OCI-LY1 (cell line): ENCODE measurements around the gene CARNS1.

Experiments
- H2AFZ ChIP-seq: fragments of 200-600 bp; sonication (generic), shearing (Covaris generic); 2 replicates; pipeline ENCODE4 v1.6.0; 2014; ENCODE audit warnings: antibody characterized with exemption, mild to moderate bottlenecking, low read length
- H3F3A ChIP-seq: fragments of 200-600 bp; sonication (generic), shearing (Covaris generic); 2 replicates; pipeline ENCODE4 v1.6.0; 2014; ENCODE audit warnings: mild to moderate bottlenecking, antibody characterized with exemption, low read length, moderate library complexity; ENCODE audit not compliant: insufficient read depth
- H3K27ac ChIP-seq: fragments of 200-600 bp; sonication (generic); 2 replicates; pipeline ENCODE4 v1.5.1; 2014; ENCODE audit warnings: low read length, mixed run types, mild to moderate bottlenecking, low read depth; ENCODE audit not compliant: poor library complexity, severe bottlenecking
- H3K27me3 ChIP-seq: fragments of 200-600 bp; sonication (generic); 2 replicates; pipeline ENCODE4 v1.6.0; 2014; ENCODE audit warnings: antibody characterized with exemption, mild to moderate bottlenecking, low read length, moderate library complexity; ENCODE audit not compliant: insufficient read depth
- H3K36me3 ChIP-seq: fragments of 200-600 bp; sonication (generic); 2 replicates; pipeline ENCODE4 v1.6.1; 2014; ENCODE audit warnings: mild to moderate bottlenecking, antibody characterized with exemption, low read length, moderate library complexity, mixed read lengths; ENCODE audit not compliant: insufficient read depth
- H3K4me1 ChIP-seq: fragments of 200-600 bp; sonication (generic); 2 replicates; pipeline ENCODE4 v1.5.1; 2014; ENCODE audit warnings: mild to moderate bottlenecking, low read length, moderate library complexity; ENCODE audit not compliant: insufficient read depth, severe bottlenecking
- H3K4me2 ChIP-seq: fragments of 200-600 bp; sonication (generic), shearing (Covaris generic); 2 replicates; pipeline ENCODE4 v1.6.1; 2014; ENCODE audit warnings: low read length
- H3K4me3 ChIP-seq: fragments of 200-600 bp; sonication (generic); 2 replicates; pipeline ENCODE4 v1.5.1; 2014; ENCODE audit warnings: low read length, low read depth, mild to moderate bottlenecking, mixed read lengths; ENCODE audit not compliant: poor library complexity, severe bottlenecking
- H3K79me2 ChIP-seq: fragments of 200-600 bp; shearing (Covaris generic); 2 replicates; pipeline ENCODE4 v1.6.1; 2016; ENCODE audit warnings: mixed run types, low read length, mixed read lengths; ENCODE audit not compliant: insufficient read depth
- H3K9ac ChIP-seq: fragments of 200-600 bp; sonication (generic), shearing (Covaris generic); 2 replicates; pipeline ENCODE4 v1.6.1; 2014; ENCODE audit warnings: mild to moderate bottlenecking, low read length, mixed read lengths
- H3K9me2 ChIP-seq: fragments of 200-600 bp; sonication (generic), shearing (Covaris generic); 2 replicates; pipeline ENCODE4 v1.6.1; 2014; ENCODE audit warnings: low read depth, mild to moderate bottlenecking, low read length, mixed read lengths
- H3K9me3 ChIP-seq: fragments of 200-600 bp; shearing (Covaris generic); 2 replicates; pipeline ENCODE4 v1.6.1; 2014; ENCODE audit warnings: low read length, mixed read lengths
- H4K20me1 ChIP-seq: fragments of 200-600 bp; sonication (generic), shearing (Covaris generic); 2 replicates; pipeline ENCODE4 v1.6.0; 2016; ENCODE audit warnings: mild to moderate bottlenecking, low read length; ENCODE audit not compliant: insufficient read depth
- CTCF ChIP-seq: fragments of 200-600 bp; sonication (generic), shearing (Covaris generic); IDR thresholded peaks from 2 replicates; pipeline ENCODE4 v1.5.1; 2017; ENCODE audit warnings: mild to moderate bottlenecking, antibody characterized with exemption, low read length, moderate library complexity, mixed read lengths
- EZH2 ChIP-seq: fragments of 200-600 bp; sonication (generic), shearing (Covaris generic); IDR thresholded peaks from 2 replicates; pipeline ENCODE4 v1.8.0; 2017; ENCODE audit warnings: borderline replicate concordance, mixed run types, mild to moderate bottlenecking, antibody characterized with exemption, low read length, moderate library complexity, mixed read lengths

The CARNS1 gene

GRCh38 chr11:67438158-67438902 lies 22.9 kb downstream of the CARNS1 start:
- Histone ChIP-seq H3K9ac (peak overlapping the region; percentile 92), H2AFZ (no peak overlapping the region), H3F3A (peaks cover 9% of the 10 kb centered on the region; the same call in 1 of the 2 replicates), H3K27ac (peak overlapping the region; percentile 97), H3K4me3 (peak overlapping the region; percentile 79), H3K4me1 (peaks cover 96% of the 10 kb centered on the region), H3K9me3 (no peaks in the 10 kb centered on the region), H3K79me2 (no peaks in the 10 kb centered on the region), H3K9me2 (no peaks in the 10 kb centered on the region), H3K4me2 (peak overlapping the region; percentile 89), H3K36me3 (peaks cover 32% of the 10 kb centered on the region), H4K20me1 (no peaks in the 10 kb centered on the region), H3K27me3 (no peaks in the 10 kb centered on the region)
- no peak for TF ChIP-seq EZH2
- no peak for TF ChIP-seq CTCF

- Histone ChIP-seq H3F3A (peaks cover 9% of the 10 kb centered on the region; the same call in 1 of the 2 replicates), H2AFZ (no peak overlapping the region), H3K27me3 (no peaks in the 10 kb centered on the region), H4K20me1 (no peaks in the 10 kb centered on the region), H3K27ac (peak overlapping the region; percentile 97), H3K36me3 (peaks cover 20% of the 10 kb centered on the region), H3K79me2 (no peaks in the 10 kb centered on the region), H3K9ac (peak overlapping the region; percentile 92; the same call in 1 of the 2 replicates), H3K4me3 (peak overlapping the region; percentile 79), H3K9me3 (no peaks in the 10 kb centered on the region), H3K4me2 (peak overlapping the region; percentile 89), H3K4me1 (peaks cover 94% of the 10 kb centered on the region), H3K9me2 (no peaks in the 10 kb centered on the region)
- no peak for TF ChIP-seq EZH2
- peak; percentile 40; the same call in 1 of the 2 replicates for TF ChIP-seq CTCF
Measured at GRCh38 chr11:67439321-67440228, 24.1 kb downstream of the CARNS1 start.

GRCh38 chr11:67440229-67441097 lies 25.0 kb downstream of the CARNS1 start:
- H3K27me3 ChIP-seq = no peaks in the 10 kb centered on the region
- peak overlapping the region; percentile 79 for H3K4me3 ChIP-seq
- peak overlapping the region; percentile 97 for H3K27ac ChIP-seq
- peaks cover 94% of the 10 kb centered on the region for H3K4me1 ChIP-seq
- no peaks in the 10 kb centered on the region for H3K9me3 ChIP-seq
- H4K20me1 ChIP-seq = no peaks in the 10 kb centered on the region
- peaks cover 11% of the 10 kb centered on the region for H3K36me3 ChIP-seq
- no peaks in the 10 kb centered on the region for H3K9me2 ChIP-seq
- H3K4me2 ChIP-seq = peak overlapping the region; percentile 89
- TF ChIP-seq CTCF (no peak), EZH2 (no peak)
- H2AFZ ChIP-seq = no peak overlapping the region
- peaks cover 9% of the 10 kb centered on the region; the same call in 1 of the 2 replicates for H3F3A ChIP-seq
- H3K9ac ChIP-seq = peak overlapping the region; percentile 92; the same call in 1 of the 2 replicates
- no peaks in the 10 kb centered on the region for H3K79me2 ChIP-seq
